T follicular helper cell (primary cell): ENCODE measurements around the gene UGT1A8.
"Not testable (repeated sequence)": the region's sequence is repeated elsewhere in the genome, so short reads cannot be mapped to it uniquely, and the experiment has no call there.

ENCODE experiments used
- DNase-seq: peaks from one replicate; pipeline ENCODE4 v3.0.0-alpha.2; 2020; ENCODE audit warnings: low read depth

UGT1A8 gene

DNA sequence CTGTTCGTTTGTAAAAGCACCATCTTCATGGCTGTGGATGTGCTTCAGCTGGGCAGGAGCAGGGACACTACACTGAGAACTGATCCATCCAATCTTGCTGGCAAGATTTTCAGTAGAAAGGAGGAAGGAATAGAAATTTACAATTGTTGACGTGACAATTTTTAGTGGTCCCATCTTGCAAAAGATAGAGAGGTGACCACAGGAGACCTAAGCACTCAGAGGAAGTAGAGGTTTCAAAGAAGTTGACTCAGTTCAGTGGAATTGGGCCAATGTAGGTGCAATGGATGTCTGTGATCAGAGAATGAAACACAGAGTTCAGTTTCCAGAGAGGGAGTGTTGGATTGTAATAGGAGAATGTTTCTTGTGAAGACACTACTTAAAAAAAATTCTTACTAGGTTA is 96.7 kb downstream of the UGT1A8 start:
- DNase-seq, result no peak

GRCh38 chr2:233718552-233718951 is 101.1 kb downstream of the UGT1A8 start, which contains the start of gene UGT1A4:
Gene UGT1A4, plus strand, starts transcription at chr2:233718736. Its CDS starts 85 bp downstream, at chr2:233718821.
- DNase-seq, result no peak

DNA sequence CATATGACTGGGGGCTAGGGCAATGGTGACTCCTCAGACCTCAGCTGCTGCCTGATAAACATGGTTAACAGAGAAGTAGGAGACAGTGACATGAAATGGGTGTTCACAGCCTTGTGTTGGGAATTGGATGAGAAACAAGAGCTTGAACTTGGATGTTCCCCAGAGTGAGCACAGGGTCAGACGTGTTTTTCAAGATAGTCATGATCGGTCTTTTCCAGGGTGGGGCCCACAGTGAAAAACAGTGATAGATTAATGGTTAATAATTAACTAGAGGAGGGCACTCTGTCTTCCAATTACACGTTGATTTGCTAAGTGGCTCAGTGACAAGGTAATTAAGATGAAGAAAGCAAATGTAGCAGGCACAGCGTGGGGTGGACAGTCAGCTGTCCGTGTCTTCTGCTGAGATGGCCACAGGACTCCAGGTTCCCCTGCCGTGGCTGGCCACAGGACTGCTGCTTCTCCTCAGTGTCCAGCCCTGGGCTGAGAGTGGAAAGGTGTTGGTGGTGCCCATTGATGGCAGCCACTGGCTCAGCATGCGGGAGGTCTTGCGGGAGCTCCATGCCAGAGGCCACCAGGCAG is 111.4 kb downstream of the UGT1A8 start, which contains the start of gene UGT1A3:
TSS of gene UGT1A3 (plus strand) at position 320 of the 579 bp plus-strand sequence. CDS start at position 405, 85 bp downstream.
- no peak for DNase-seq

- DNase-seq, result not testable (repeated sequence)
These were observed 119.6 kb downstream of the UGT1A8 start for GRCh38 chr2:233736868-233737653.

- DNase-seq, result no peak
These were observed 123.4 kb downstream of the UGT1A8 start for GRCh38 chr2:233740870-233741269.

- no peak for DNase-seq
These were observed 126.2 kb downstream of the UGT1A8 start for GRCh38 chr2:233743464-233744259.

GRCh38 chr2:233745073-233745755 is 127.8 kb downstream of the UGT1A8 start:
- no peak for DNase-seq

- DNase-seq, result not testable (repeated sequence)
These were observed 128.4 kb downstream of the UGT1A8 start for GRCh38 chr2:233745838-233746237.

GRCh38 chr2:233746475-233747282 is 129.2 kb downstream of the UGT1A8 start:
- DNase-seq, result no peak

DNA sequence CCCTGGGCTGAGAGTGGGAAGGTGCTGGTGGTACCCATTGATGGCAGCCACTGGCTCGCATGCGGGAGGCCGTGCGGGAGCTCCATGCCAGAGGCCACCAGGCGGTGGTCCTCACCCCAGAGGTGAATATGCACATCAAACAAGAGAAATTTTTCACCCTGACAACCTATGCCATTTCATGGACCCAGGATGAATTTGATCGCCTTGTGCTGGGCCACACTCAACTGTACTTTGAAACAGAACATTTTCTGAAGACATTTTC is 129.8 kb downstream of the UGT1A8 start:
- DNase-seq, result no peak

- not testable (repeated sequence) for DNase-seq
These were observed 133.3 kb downstream of the UGT1A8 start for GRCh38 chr2:233750689-233751088.

DNA sequence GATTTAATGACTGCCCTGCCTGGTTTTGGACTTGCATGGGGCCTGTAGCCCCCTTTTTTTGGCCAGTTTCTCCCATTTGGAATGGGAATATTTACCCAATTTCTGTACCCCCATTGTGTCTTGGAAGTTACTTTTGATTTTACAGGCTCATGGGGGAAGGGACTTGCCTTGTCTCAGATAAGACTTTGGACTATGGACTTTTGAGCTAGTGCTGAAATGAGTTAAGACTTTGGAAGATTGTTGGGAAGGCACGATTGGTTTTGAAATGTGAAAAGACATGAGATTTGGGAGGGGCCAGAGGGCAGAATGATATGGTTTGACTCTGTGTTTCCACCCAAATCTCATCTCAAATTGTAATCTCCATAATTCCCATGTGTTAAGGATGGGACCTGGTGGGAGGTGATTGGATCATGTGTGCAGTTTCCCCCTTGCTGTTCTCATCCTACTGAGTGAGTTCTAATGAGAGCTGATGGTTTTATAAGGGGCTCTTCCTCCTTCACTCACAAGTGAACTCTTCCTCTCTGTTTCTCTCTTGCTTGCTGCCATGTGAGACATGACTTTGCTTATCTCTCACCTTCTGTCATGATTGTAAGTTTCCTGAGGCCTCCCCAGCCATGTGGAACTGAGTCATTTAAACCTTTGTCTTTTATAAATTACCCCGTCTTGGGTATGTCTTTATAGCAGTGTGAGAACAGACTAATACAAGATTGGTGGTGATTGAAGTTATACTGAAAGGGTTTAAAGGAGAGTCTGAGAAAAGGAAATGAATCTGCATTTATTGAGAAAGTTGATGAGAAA is 134.0 kb downstream of the UGT1A8 start:
- DNase-seq, result not testable (repeated sequence)

GRCh38 chr2:233754872-233755611 is 137.6 kb downstream of the UGT1A8 start:
- no peak for DNase-seq

DNA sequence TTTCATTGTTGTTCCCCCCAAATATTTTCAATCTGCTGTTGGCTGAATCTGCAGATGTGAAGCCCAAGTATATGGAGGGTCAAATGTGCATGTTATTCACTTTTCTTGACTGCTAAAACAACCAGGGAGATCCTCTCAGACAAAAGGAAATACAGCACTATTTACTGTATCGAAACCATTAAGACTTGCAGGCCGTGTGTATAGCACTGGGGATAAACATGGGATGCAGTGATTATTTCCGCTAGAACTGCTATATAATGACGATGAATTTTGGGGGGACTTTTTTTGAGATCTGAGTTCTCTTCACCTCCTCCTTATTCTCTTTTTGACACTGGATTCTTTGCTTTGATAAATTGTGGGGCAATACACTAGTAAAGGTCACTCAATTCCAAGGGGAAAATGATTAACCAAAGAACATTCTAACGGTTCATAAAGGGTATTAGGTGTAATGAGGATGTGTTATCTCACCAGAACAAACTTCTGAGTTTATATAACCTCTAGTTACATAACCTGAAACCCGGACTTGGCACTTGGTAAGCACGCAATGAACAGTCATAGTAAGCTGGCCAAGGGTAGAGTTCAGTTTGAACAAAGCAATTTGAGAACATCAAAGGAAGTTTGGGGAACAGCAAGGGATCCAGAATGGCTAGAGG is 139.1 kb downstream of the UGT1A8 start:
- DNase-seq, result no peak

GRCh38 chr2:233758141-233758540 is 140.7 kb downstream of the UGT1A8 start:
- no peak for DNase-seq

- no peak for DNase-seq
These were observed 141.4 kb downstream of the UGT1A8 start for GRCh38 chr2:233758849-233759248.

DNA sequence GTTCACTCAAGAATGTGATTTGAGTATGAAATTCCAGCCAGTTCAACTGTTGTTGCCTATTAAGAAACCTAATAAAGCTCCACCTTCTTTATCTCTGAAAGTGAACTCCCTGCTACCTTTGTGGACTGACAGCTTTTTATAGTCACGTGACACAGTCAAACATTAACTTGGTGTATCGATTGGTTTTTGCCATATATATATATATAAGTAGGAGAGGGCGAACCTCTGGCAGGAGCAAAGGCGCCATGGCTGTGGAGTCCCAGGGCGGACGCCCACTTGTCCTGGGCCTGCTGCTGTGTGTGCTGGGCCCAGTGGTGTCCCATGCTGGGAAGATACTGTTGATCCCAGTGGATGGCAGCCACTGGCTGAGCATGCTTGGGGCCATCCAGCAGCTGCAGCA is 142.6 kb downstream of the UGT1A8 start, which contains the start of gene UGT1A1:
TSS of gene UGT1A1 (plus strand) at position 228 of the 400 bp plus-strand sequence. CDS start at position 246, 18 bp downstream.
- no peak for DNase-seq

DNA sequence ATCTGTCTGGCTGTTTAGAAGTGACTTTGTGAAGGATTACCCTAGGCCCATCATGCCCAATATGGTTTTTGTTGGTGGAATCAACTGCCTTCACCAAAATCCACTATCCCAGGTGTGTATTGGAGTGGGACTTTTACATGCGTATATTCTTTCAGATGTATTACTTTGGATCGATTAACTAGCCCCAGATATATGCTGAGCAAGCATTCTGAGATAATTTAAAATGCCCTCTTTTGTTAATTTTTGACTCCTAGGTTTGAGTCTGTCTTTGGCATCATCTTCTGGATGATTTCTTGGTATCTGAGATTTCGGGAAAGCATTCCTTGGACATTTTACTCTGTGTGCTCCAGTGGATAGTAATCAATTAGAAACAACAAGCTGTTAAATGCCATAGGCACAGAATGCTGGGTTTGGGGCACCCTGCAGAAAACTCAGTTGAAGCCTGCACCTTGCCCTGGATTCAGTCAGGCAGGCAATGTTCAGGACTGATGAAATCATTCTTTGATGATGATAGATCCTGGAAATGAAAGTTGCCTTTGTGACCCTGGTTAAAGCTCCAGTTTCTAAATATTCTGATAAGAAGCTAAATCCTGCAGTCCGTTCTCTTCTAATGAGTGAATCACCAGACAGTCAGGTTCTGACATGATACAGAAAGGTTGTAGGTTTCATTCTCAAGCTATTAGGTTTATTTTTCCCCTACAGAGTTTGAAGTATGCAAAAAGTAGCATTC is 143.8 kb downstream of the UGT1A8 start:
- DNase-seq, result no peak
